GM10266 (cell line): Measurements from ENCODE around the gene RTKN2.

Experiments
- DNase-seq: peaks from one replicate; pipeline ENCODE4 v3.0.0; 2012; ENCODE audit errors: extremely low spot score
- CTCF ChIP-seq: IDR thresholded peaks from 2 replicates; pipeline ENCODE4 v1.5.1; 2012; ENCODE audit warnings: mild to moderate bottlenecking, low read depth; ENCODE audit not compliant: control insufficient read depth, insufficient read depth; ENCODE audit errors: missing control alignments

The RTKN2 gene

GRCh38 chr10:62225362-62225761 lies 43.3 kb downstream of the RTKN2 start:
- DNase-seq, result no peak
- TF ChIP-seq CTCF, result no peak

GRCh38 chr10:62224606-62225005 lies 44.0 kb downstream of the RTKN2 start:
- DNase-seq, result no peak
- TF ChIP-seq CTCF, result no peak

- DNase-seq, result no peak
- no peak for TF ChIP-seq CTCF
These were observed 51.0 kb downstream of the RTKN2 start for GRCh38 chr10:62217683-62218082.

GRCh38 chr10:62214364-62214874 lies 54.2 kb downstream of the RTKN2 start:
- TF ChIP-seq CTCF, result no peak
- DNase-seq, result no peak

GRCh38 chr10:62205750-62206399 lies 62.8 kb downstream of the RTKN2 start:
- TF ChIP-seq CTCF, result no peak

GRCh38 chr10:62199584-62199983 lies 69.1 kb downstream of the RTKN2 start:
- DNase-seq, result peak; percentile 19
- TF ChIP-seq CTCF, result no peak

More at GRCh38 chr10:62205750-62206399, 62.8 kb downstream of the RTKN2 start:
- no peak for DNase-seq

- TF ChIP-seq CTCF, result no peak
- DNase-seq, result no peak
These were observed 72.1 kb downstream of the RTKN2 start for GRCh38 chr10:62196528-62196927.
